KOPT-K1 (cell line): ENCODE data around the gene OLR1.

ENCODE experiments used
- H3K27ac ChIP-seq: fragments of 200-600 bp; sonication (generic); 2 replicates; pipeline ENCODE4 v1.5.1; 2016; ENCODE audit warnings: antibody characterized with exemption, mild to moderate bottlenecking, low read depth, low read length; ENCODE audit not compliant: poor library complexity, severe bottlenecking
- H3K36me3 ChIP-seq: fragments of 200-600 bp; sonication (generic); 2 replicates; pipeline ENCODE4 v1.5.1; 2017; ENCODE audit warnings: antibody characterized with exemption, mild to moderate bottlenecking, low read length, moderate library complexity; ENCODE audit not compliant: insufficient read depth
- H3K9me3 ChIP-seq: fragments of 200-600 bp; sonication (generic); 2 replicates; pipeline ENCODE4 v1.5.1; 2017; ENCODE audit warnings: antibody characterized with exemption, low read length, mild to moderate bottlenecking; ENCODE audit not compliant: insufficient read depth, poor library complexity, severe bottlenecking

Gene OLR1

DNA sequence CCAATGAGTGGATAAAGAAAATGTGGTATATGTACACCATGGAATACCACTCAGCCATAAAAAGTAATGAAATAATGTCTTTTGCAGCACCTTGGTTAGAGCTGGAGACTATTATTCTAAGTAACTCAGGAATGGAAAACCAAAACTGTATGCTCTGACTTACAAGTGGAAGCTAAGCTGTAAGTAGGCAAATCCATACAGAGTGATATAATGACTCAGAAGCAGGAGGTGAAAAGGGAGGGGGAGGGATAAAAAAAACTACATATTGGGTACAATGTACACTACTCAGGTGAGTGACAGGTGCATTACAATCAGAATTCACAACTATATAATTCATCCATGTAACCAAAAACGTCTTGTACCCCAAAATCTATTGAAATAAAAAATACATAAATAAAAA, 58.0 kb downstream of the OLR1 start:
- H3K9me3 ChIP-seq: peaks cover 8% of the 10 kb centered on the region
- no peaks in the 10 kb centered on the region for H3K36me3 ChIP-seq
- no peak overlapping the region for H3K27ac ChIP-seq

DNA sequence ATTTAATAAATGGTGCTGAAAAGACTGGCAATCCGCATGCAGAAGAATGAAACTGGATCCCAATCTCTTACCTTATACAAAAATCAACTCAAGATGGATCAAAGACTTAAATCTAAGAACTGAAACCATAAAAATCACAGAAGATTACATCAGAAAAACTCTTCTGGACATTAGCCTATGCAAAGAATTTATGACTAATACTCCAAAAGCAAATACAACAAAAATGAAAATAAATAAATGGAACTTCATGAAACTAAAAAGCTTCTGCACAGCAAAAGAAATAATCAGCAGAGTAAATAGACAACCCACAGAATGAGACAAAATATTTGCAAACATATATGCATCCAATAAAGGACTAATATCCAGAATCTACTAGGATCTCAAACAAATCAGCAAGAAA, 58.9 kb downstream of the OLR1 start:
- Histone ChIP-seq H3K36me3 (no peaks in the 10 kb centered on the region), H3K27ac (no peak overlapping the region)

DNA sequence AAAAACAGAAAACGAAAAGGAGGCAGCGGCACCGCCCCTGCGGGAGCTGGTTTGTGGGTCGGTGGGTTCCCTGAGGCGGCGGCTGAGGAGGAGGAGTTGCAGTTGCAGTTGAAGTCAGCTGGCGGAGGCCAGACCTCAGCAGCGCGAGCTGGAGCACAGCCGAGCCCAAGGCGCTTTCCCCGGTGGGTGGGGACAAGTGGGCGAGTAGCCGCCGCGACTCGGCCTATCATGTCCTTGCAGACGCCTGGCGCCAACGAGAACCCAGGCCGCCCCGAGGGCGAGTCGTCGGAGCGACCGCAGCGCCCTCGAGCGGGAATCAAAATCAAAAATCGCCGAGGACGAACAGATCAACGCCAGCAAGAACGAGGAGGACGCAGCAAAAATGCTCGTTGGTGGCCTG, 60.5 kb downstream of the OLR1 start:
- H3K27ac ChIP-seq: no peak overlapping the region
- H3K9me3 ChIP-seq: peaks cover 8% of the 10 kb centered on the region
- no peaks in the 10 kb centered on the region for H3K36me3 ChIP-seq

More for the DNA sequence above, 58.9 kb downstream of the OLR1 start:
- peaks cover 8% of the 10 kb centered on the region for H3K9me3 ChIP-seq

DNA sequence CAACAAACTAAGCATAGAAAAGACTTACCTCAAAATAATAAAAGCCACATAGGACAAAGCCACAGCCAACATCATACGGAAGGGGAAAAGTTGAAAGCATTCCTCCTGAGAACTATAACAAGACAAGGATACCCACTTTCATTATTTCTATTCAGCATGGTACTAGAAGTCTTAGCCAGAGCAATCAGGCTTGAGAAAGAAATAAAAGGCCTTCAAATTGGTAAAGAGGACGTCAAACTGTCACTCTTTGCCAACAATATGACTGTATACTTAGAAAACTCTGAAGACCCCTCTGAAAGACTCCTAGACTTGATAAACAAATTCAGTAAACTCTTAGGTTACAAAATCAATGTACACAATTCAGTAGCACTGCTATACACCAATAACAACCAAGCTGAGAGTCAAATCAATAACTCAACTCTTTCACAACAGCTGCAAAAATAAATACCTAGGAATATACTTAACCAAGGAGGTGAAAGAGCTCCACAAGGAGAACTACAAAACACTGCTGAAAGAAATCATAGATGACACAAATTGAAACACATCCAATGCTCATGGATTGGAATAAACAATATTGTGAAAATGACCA, 61.6 kb downstream of the OLR1 start:
- H3K36me3 ChIP-seq: no peaks in the 10 kb centered on the region
- peaks cover 8% of the 10 kb centered on the region for H3K9me3 ChIP-seq
- H3K27ac ChIP-seq: no peak overlapping the region
